IMR-90 (cell line): ENCODE measurements around the gene KLHL14. TPM values are rescaled to one million over a fixed set of nuclear protein-coding genes. Genes with fewer than 3 reads are reported as not detected.

ENCODE experiments used
- ATAC-seq: fragments of 200-7000 bp; cut with Tn5 transposase; 2 replicates; pipeline ENCODE4 v1.9.1; 2020; ENCODE audit warnings: low read depth, mild to moderate bottlenecking, moderate library complexity
- Bru-seq: library from RNA; stranded (reverse); fragments of 400-500 nt; gene quantifications from one replicate; lab custom pipeline; 2021; lab: Mats Ljungman, UMichigan
- BruChase-seq, 2 experiments: library from RNA; stranded (reverse); fragments of 400-500 nt; gene quantifications; one replicate each; lab custom pipeline; 2021; lab: Mats Ljungman, UMichigan
- BruUV-seq: library from RNA; stranded (reverse); fragments of 400-500 nt; replicated peaks from 2 replicates; lab custom pipeline; 2021; lab: Mats Ljungman, UMichigan
- CTCF ChIA-PET: fragments of 300-600 bp; formaldehyde crosslinking; extraction: SDS; loops from one replicate; lab custom pipeline; 2021; ENCODE audit warnings: antibody characterized with exemption; lab: Yijun Ruan, JAX
- POLR2A ChIA-PET: fragments of 300-600 bp; sonication (Branson Sonifier 250); formaldehyde crosslinking; loops from one replicate; lab custom pipeline; 2022; ENCODE audit warnings: antibody characterized with exemption; ENCODE audit not compliant: unreplicated experiment; lab: Charles Lee
- DNase-seq: peaks from one replicate; pipeline ENCODE4 v3.0.0; 2013
- H2AFZ ChIP-seq: replicated peaks from 2 replicates; pipeline ENCODE3; 2013; ENCODE audit warnings: low read length, mild to moderate bottlenecking; ENCODE audit not compliant: poor library complexity
- H2AK5ac ChIP-seq: 2 replicates; pipeline ENCODE4 v1.6.1; 2013; ENCODE audit warnings: low read depth, low read length, inconsistent platforms
- H2AK9ac ChIP-seq: replicated peaks from 2 replicates; pipeline ENCODE3; 2013; ENCODE audit warnings: mild to moderate bottlenecking, low read depth, low read length, moderate library complexity; ENCODE audit not compliant: poor library complexity
- H2BK120ac ChIP-seq: 2 replicates; pipeline ENCODE4 v1.6.1; 2013; ENCODE audit warnings: low read depth, low read length, inconsistent platforms
- H2BK15ac ChIP-seq: 3 replicates; pipeline ENCODE4 v1.6.1; 2013; ENCODE audit warnings: low read depth, low read length, inconsistent platforms
- H2BK20ac ChIP-seq: 2 replicates; pipeline ENCODE4 v1.6.1; 2013; ENCODE audit warnings: low read depth, mild to moderate bottlenecking, inconsistent platforms, low read length, moderate library complexity
- H2BK5ac ChIP-seq: 2 replicates; pipeline ENCODE4 v1.6.1; 2013; ENCODE audit warnings: mild to moderate bottlenecking, low read depth, low read length, inconsistent platforms; ENCODE audit not compliant: poor library complexity, severe bottlenecking
- H3K14ac ChIP-seq: replicated peaks from 2 replicates; pipeline ENCODE4 v1.6.1; 2013; ENCODE audit warnings: low read depth, low read length, inconsistent platforms
- H3K18ac ChIP-seq: 2 replicates; pipeline ENCODE4 v1.6.1; 2013; ENCODE audit warnings: low read depth, low read length, control low read depth
- H3K23ac ChIP-seq: 2 replicates; pipeline ENCODE4 v1.6.1; 2013; ENCODE audit warnings: low read depth, low read length, inconsistent platforms
- H3K27ac ChIP-seq: 2 replicates; pipeline ENCODE4 v1.5.1; 2013; ENCODE audit warnings: mild to moderate bottlenecking, control low read depth, low read length; ENCODE audit not compliant: insufficient read depth
- H3K27me3 ChIP-seq: 2 replicates; pipeline ENCODE4 v1.6.1; 2013; ENCODE audit warnings: low read length; ENCODE audit not compliant: control insufficient read depth, insufficient read depth
- H3K36me3 ChIP-seq: 2 replicates; pipeline ENCODE4 v1.6.1; 2013; ENCODE audit warnings: low read length, mixed read lengths; ENCODE audit not compliant: control insufficient read depth, insufficient read depth
- H3K4ac ChIP-seq: 2 replicates; pipeline ENCODE4 v1.6.1; 2013; ENCODE audit warnings: low read depth, low read length, inconsistent platforms
- H3K4me1 ChIP-seq: 2 replicates; pipeline ENCODE4 v1.6.1; 2013; ENCODE audit warnings: low read length, mixed read lengths; ENCODE audit not compliant: control insufficient read depth, insufficient read depth
- H3K4me2 ChIP-seq: 2 replicates; pipeline ENCODE4 v1.6.1; 2013; ENCODE audit warnings: low read depth, mild to moderate bottlenecking, control low read depth, low read length, moderate library complexity
- H3K4me3 ChIP-seq: 2 replicates; pipeline ENCODE4 v1.5.1; 2013; ENCODE audit warnings: low read depth, mild to moderate bottlenecking, control low read depth, low read length, moderate library complexity; ENCODE audit not compliant: insufficient read depth
- H3K56ac ChIP-seq: 2 replicates; pipeline ENCODE4 v1.6.1; 2013; ENCODE audit warnings: low read length, inconsistent platforms; ENCODE audit not compliant: insufficient read depth; ENCODE audit errors: extremely low read depth
- H3K79me1 ChIP-seq, 2 experiments: 2 replicates each; pipeline ENCODE4 v1.6.1; 2013; ENCODE audit warnings: low read length in 2 of 2, inconsistent platforms in 1 of 2, low read depth in 1 of 2
- H3K9ac ChIP-seq: 2 replicates; pipeline ENCODE4 v1.6.1; 2013; ENCODE audit warnings: low read depth, low read length, control low read depth
- H3K9me1 ChIP-seq: 2 replicates; pipeline ENCODE4 v1.6.1; 2013; ENCODE audit warnings: low read length, inconsistent platforms; ENCODE audit not compliant: insufficient read depth
- H3K9me3 ChIP-seq: 2 replicates; pipeline ENCODE4 v1.6.1; 2013; ENCODE audit warnings: low read length; ENCODE audit not compliant: control insufficient read depth, insufficient read depth
- H4K20me1 ChIP-seq: 2 replicates; pipeline ENCODE4 v1.6.1; 2013; ENCODE audit warnings: low read length, inconsistent platforms; ENCODE audit not compliant: insufficient read depth
- H4K5ac ChIP-seq: 2 replicates; pipeline ENCODE4 v1.6.1; 2013; ENCODE audit warnings: mild to moderate bottlenecking, low read depth, low read length, control low read depth
- H4K8ac ChIP-seq, 2 experiments: 2 replicates each; pipeline ENCODE4 v1.6.1; 2013; ENCODE audit warnings: low read depth in 2 of 2, low read length in 2 of 2, control low read depth in 1 of 2, inconsistent platforms in 1 of 2
- H4K91ac ChIP-seq: 2 replicates; pipeline ENCODE4 v1.6.1; 2013; ENCODE audit warnings: low read depth, low read length, inconsistent platforms; ENCODE audit not compliant: insufficient read depth
- BHLHE40 ChIP-seq: fragments of 150-350 bp; IDR thresholded peaks from 2 replicates; pipeline ENCODE4 v1.6.1; 2016; ENCODE audit warnings: mild to moderate bottlenecking, low read depth, low read length
- CEBPB ChIP-seq: IDR thresholded peaks from 2 replicates; pipeline ENCODE4 v1.6.1; 2012; ENCODE audit warnings: low read depth, low read length, improper control_type of control experiment
- CHD1 ChIP-seq: IDR thresholded peaks from 2 replicates; pipeline ENCODE4 v1.6.1; 2012; ENCODE audit warnings: low read depth, low read length, improper control_type of control experiment
- FOS ChIP-seq: fragments of 150-350 bp; IDR thresholded peaks from 2 replicates; pipeline ENCODE4 v1.6.1; 2016; ENCODE audit warnings: low read depth, low read length
- MAFK ChIP-seq: IDR thresholded peaks from 2 replicates; pipeline ENCODE4 v1.6.1; 2012; ENCODE audit warnings: low read depth, low read length, improper control_type of control experiment
- MXI1 ChIP-seq: IDR thresholded peaks from 2 replicates; pipeline ENCODE4 v1.6.1; 2012; ENCODE audit warnings: low read depth, mild to moderate bottlenecking, low read length, moderate library complexity, borderline replicate concordance
- NFE2L2 ChIP-seq: fragments of 150-350 bp; IDR thresholded peaks from 2 replicates; pipeline ENCODE4 v1.6.1; 2016; ENCODE audit warnings: low read depth, mild to moderate bottlenecking, low read length
- RAD21 ChIP-seq: IDR thresholded peaks from 2 replicates; pipeline ENCODE4 v1.6.1; 2012; ENCODE audit warnings: low read length, improper control_type of control experiment
- RCOR1 ChIP-seq: IDR thresholded peaks from 2 replicates; pipeline ENCODE4 v1.6.1; 2012; ENCODE audit warnings: mild to moderate bottlenecking, low read length, improper control_type of control experiment; ENCODE audit not compliant: insufficient replicate concordance
- SMC3 ChIP-seq: fragments of 150-350 bp; IDR thresholded peaks from 2 replicates; pipeline ENCODE4 v1.6.1; 2016; ENCODE audit warnings: low read depth, mild to moderate bottlenecking, antibody characterized with exemption, low read length, moderate library complexity
- WGBS, 2 experiments: methylation state at CpG; one replicate each; pipeline versions ENCODE4 v1.1.5 to v1.1.7; 2013; ENCODE audit warnings: missing lambda C conversion rate in 2 of 2; ENCODE audit not compliant: insufficient read length in 1 of 2; ENCODE audit errors: extremely low coverage in 2 of 2; 5-methylcytosine and 5-hydroxymethylcytosine counted together
- dilution Hi-C: fragments of 300-500 bp; cut with HindIII; formaldehyde crosslinking; loops from one replicate; pipeline ENCODE4 v1.14.3; 2018; ENCODE audit warnings: low sequenced_read_pairs; ENCODE audit not compliant: unreplicated experiment
- in situ Hi-C: fragments of 300-500 bp; cut with MboI; formaldehyde crosslinking; loops from 3 replicates; pipeline ENCODE4 v1.14.3; 2019; ENCODE audit warnings: low sequenced_read_pairs, inconsistent platforms, mixed read lengths
- intact Hi-C: fragments of 100-400 bp; cut with micrococcal nuclease; formaldehyde crosslinking; loops from 2 replicates; pipeline ENCODE4 v1.10.0; 2022
- long read RNA-seq: library from polyadenylated mRNA; unstranded; transcript quantifications from one replicate; pipeline ENCODE4 v2.0.0, GENCODE V29; 2021; ENCODE audit not compliant: unreplicated experiment
- polyA plus RNA-seq, 3 experiments: library from polyadenylated mRNA; depleted of rRNA; stranded (reverse); fragments of >200 nt; gene quantifications; 2 replicates each; pipeline ENCODE4 v1.2.3, GENCODE V29; 2012; ENCODE audit warnings: low replicate concordance in 1 of 3
- total RNA-seq: library from RNA; depleted of rRNA; stranded (reverse); fragments of >200 nt; gene quantifications from 2 replicates; pipeline ENCODE4 v1.2.3, GENCODE V29; 2012; rRNA removed
- TF ChIP-seq, protein P1 (sequence below): fragments of 150-350 bp; IDR thresholded peaks from 2 replicates; pipeline ENCODE4 v1.6.1; 2017; ENCODE audit warnings: mild to moderate bottlenecking, antibody characterized with exemption, low read length, low read depth
- TF ChIP-seq, protein P2 (sequence below): fragments of 150-350 bp; IDR thresholded peaks from 2 replicates; pipeline ENCODE4 v1.6.1; 2016; ENCODE audit warnings: low read depth, mild to moderate bottlenecking, low read length, moderate library complexity, borderline replicate concordance

Gene KLHL14, protein sequence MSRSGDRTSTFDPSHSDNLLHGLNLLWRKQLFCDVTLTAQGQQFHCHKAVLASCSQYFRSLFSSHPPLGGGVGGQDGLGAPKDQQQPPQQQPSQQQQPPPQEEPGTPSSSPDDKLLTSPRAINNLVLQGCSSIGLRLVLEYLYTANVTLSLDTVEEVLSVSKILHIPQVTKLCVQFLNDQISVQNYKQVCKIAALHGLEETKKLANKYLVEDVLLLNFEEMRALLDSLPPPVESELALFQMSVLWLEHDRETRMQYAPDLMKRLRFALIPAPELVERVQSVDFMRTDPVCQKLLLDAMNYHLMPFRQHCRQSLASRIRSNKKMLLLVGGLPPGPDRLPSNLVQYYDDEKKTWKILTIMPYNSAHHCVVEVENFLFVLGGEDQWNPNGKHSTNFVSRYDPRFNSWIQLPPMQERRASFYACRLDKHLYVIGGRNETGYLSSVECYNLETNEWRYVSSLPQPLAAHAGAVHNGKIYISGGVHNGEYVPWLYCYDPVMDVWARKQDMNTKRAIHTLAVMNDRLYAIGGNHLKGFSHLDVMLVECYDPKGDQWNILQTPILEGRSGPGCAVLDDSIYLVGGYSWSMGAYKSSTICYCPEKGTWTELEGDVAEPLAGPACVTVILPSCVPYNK
- total RNA-seq: not detected in 2 replicates
- polyA plus RNA-seq (2012; rRNA removed): not detected in 2 replicates
- not detected in 2 replicates for polyA plus RNA-seq (2012; cell fraction: cytosol; rRNA removed)
- not detected in 2 replicates for polyA plus RNA-seq (2012; cell fraction: nucleus; rRNA removed; ENCODE audit: low replicate concordance)
- Bru-seq, nascent RNA: not detected
- BruChase-seq, experiment 1, labeled RNA remaining after a 6-hour chase: not detected
- not detected for BruChase-seq, experiment 2, labeled RNA remaining after a 2-hour chase
- long read RNA-seq: 0 reads

DNA sequence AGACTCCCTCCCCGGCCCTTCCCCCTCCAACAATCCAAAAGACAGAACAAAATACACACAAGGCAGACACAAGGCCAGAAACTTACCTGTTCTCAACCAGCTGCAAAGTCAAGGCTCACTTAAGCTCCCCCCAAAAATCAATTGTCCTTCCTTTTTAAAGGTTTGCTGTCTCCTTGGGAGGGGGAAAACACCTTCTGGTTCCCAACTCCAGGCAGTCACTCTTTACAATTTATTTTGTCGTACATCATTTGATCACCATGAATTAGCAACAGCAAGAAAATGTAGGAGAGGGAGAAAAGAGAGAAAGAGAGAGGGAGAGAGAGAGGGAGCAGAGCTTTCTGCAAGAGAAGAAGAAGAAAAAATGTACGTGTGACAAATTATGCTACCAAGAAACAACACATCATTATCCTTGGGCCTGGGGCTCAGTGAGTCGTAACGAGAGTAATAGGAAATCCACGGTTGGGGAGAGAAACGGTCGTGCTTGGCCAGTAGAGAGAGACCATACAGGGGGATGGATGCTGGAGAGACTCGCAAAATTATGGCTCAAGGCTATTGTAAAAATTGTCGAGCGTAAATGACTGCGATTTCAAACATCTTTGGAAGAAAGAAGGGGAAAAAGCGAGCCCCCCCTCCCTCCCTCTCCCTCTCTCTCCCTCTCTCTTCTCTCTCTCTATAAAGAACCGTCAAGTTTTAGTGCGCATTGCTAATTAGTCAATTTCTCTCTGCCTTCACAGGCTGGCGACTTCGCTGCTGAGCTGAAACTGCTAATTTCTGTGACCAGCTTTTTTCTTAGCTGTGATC is at the start of gene KLHL14:
TSS of gene KLHL14 (minus strand) at position 443 of the 801 bp plus-strand sequence. CDS start 2,432 bp downstream, outside the sequence.
- Histone ChIP-seq H3K27ac (no peak within 1 kb of the TSS), H3K56ac (no peak within 1 kb of the TSS), H2BK5ac (no peak within 1 kb of the TSS), H2AFZ (no peak within 1 kb of the TSS), H2BK20ac (no peak within 1 kb of the TSS), H3K14ac (no peak within 1 kb of the TSS), H3K9me1 (no peaks in the 10 kb centered on the region), H3K18ac (no peak within 1 kb of the TSS), H3K4me1 (no peaks in the 10 kb centered on the region), H4K20me1 (no peaks in the 10 kb centered on the region), H3K27me3 (peaks cover 42% of the 10 kb centered on the region), H3K4me3 (no peak within 1 kb of the TSS), H2BK120ac (no peak within 1 kb of the TSS), H3K9me3 (no peaks in the 10 kb centered on the region), H4K8ac (no peak within 1 kb of the TSS), H3K79me1 (no peaks in the 10 kb centered on the region), H2AK5ac (no peak within 1 kb of the TSS), H3K4me2 (no peak within 1 kb of the TSS; the same call in 1 of the 2 replicates), H4K5ac (no peak within 1 kb of the TSS), H2AK9ac (no peak within 1 kb of the TSS), H3K36me3 (no peaks in the 10 kb centered on the region), H3K4ac (no peak within 1 kb of the TSS), H4K91ac (no peak within 1 kb of the TSS), H3K23ac (no peak within 1 kb of the TSS), H3K9ac (no peak within 1 kb of the TSS), H2BK15ac (no peak within 1 kb of the TSS)
- CTCF ChIA-PET: no interaction called here
- DNase-seq (no peak), ATAC-seq (no peak)
- POLR2A ChIA-PET: no interaction called here
- in situ Hi-C loops (no loop called here), dilution Hi-C loops (no loop called here), intact Hi-C loops (no loop called here)
- no CpG with 5 or more reads among the region's 17 CpGs for WGBS, 2 experiments
- BruUV-seq: no TSS peak
- TF ChIP-seq CHD1: no peak
- TF ChIP-seq, protein P1, sequence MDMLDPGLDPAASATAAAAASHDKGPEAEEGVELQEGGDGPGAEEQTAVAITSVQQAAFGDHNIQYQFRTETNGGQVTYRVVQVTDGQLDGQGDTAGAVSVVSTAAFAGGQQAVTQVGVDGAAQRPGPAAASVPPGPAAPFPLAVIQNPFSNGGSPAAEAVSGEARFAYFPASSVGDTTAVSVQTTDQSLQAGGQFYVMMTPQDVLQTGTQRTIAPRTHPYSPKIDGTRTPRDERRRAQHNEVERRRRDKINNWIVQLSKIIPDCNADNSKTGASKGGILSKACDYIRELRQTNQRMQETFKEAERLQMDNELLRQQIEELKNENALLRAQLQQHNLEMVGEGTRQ: no peak
- no peak for TF ChIP-seq FOS
- TF ChIP-seq RAD21: no peak
- TF ChIP-seq SMC3: no peak
- TF ChIP-seq BHLHE40: no peak
- TF ChIP-seq, protein P2, sequence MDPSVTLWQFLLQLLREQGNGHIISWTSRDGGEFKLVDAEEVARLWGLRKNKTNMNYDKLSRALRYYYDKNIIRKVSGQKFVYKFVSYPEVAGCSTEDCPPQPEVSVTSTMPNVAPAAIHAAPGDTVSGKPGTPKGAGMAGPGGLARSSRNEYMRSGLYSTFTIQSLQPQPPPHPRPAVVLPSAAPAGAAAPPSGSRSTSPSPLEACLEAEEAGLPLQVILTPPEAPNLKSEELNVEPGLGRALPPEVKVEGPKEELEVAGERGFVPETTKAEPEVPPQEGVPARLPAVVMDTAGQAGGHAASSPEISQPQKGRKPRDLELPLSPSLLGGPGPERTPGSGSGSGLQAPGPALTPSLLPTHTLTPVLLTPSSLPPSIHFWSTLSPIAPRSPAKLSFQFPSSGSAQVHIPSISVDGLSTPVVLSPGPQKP: no peak
- TF ChIP-seq RCOR1: no peak
- TF ChIP-seq MAFK: no peak
- TF ChIP-seq MXI1: no peak
- no peak for TF ChIP-seq NFE2L2
- TF ChIP-seq CEBPB: no peak
